Suppressor macrophage treated with lipopolysaccharide for 4 hours (primary cell): ENCODE results near the gene ITGB1BP2.
A peak's percentile ranks its signal among the peaks of the same experiment; 100 is the strongest.
"Not testable (repeated sequence)": the region's sequence is repeated elsewhere in the genome, so short reads cannot be mapped to it uniquely, and the experiment has no call there.

ENCODE experiments used
- DNase-seq: peaks from one replicate; pipeline ENCODE4 v3.0.0-alpha.2; 2020

The ITGB1BP2 gene

DNA sequence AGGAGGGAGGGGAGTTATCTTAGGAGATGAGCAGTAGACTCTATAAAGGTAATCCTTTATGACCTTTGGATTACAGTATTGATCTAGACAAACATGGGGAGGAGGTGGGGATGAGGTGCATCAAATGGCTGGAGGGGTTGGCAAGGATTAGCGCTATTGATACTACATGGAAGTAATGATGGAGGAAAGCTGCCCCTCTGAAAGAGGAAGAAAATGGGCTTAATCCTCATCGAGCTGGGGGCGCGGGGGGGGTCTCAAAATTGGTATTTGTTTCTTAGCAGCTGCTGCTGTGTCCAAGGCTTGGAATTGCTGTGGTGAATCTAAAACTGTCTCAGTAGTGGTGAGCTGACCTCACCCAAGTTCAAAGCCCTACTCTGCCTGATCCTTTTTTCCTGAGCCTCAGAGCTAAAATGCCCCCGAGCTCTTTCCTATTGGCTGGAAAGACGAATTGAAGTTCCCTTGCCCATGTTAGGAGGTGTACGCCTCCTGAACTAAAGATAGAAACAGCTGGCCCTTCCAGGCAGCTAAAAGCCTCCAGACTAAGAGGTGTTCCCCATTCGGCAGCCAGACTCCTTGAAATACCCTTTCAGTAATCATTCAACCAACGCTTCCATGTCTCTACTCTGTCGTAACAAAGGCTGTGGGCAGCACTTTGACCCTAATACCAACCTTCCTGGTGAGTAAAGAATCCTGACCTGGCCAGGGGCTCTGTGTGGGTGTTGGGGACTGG is at the start of gene ITGB1BP2:
Gene ITGB1BP2, plus strand, starts transcription at position 556 of the 730 bp plus-strand sequence. Its CDS starts 57 bp downstream, at position 613.
- peak; percentile 3 for DNase-seq

- DNase-seq, result no peak
Observed at GRCh38 chrX:71252221-71252620, 49.3 kb upstream of the ITGB1BP2 start.

DNA sequence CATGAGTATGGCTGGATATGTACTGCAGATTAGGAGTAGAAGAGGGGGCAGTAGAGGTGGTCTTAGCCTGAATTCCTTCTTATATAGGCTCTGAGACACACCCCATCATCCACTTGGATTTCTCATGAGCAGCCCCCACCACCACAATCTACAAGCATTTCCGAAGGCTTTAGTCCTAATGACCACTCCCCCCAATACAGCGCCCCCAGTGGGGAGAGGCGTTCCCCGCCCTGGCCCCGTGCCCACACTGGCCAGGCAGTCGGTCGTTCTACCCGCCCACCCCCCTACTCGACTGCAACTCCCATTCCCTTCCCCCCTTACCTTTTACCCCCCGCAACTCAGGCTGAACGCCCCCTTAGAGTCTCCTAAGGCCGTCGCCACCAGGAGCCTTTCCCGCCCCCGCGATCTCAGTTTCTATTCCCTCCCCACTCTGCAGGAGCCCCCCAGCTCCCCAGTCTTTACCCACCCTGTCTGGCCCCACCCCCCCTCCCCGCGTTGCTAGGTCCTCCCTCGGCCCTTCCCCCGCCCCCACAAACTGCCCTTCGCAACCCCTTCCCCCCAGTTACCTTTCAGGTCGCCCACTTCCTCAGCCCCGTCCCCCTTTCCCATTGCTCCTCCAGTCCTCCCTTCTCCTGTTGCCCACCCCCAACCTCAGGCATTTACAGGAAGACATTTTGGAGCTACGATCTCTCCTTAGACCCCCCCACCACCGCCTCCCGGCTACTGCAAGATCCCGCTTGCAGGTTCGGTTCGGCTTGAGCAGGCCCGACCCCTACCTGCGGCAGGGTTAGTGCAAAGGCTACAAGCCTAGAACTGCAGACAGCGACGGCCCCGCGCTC is 48.1 kb upstream of the ITGB1BP2 start:
- peak; percentile 31 for DNase-seq

GRCh38 chrX:71254092-71254963 is 47.2 kb upstream of the ITGB1BP2 start, which contains the start of gene ZMYM3:
ZMYM3 (minus strand) TSS chrX:71254140; CDS start chrX:71253255, 885 bp downstream.
- DNase-seq, result peak; percentile 81

DNA sequence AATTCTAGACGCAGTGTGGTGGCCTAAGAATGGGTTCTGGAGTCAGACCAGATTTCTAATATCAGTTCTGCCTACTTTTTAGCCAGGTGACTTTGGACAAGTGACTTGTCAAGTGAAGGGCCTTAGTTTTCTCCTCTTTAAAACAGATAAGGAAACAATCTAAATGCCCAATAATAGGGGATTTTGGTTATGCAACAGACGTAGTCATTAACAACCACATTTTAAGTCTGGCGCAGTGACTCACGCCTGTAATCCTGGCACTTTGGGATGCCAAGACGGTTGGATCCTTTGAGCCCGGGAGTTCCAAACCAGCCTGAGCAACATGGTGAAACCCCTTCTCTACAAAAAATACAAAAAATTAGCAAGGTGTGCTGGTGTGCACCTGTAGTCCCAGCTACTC is 45.5 kb upstream of the ITGB1BP2 start:
- no peak for DNase-seq

DNA sequence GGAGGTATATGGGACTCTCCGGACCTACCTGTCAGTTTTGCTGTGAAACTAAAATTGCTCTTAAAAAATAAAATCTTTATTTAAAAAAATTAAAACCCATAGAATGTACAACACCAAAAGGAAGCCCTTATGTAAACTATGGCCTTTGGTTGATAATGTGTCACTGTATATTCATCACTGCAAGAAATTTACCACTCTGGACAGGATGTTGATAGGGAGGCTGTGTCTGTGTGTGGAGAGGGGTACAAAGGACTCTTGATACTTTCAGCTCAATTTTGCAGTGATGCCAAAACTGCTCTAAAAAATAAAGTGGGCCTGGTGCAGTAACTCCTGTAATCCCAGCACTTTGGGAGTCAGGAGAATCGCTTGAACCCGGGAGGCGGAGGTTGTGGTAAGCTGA is 44.7 kb upstream of the ITGB1BP2 start:
- no peak for DNase-seq

GRCh38 chrX:71268624-71269023 is 32.9 kb upstream of the ITGB1BP2 start:
- DNase-seq, result not testable (repeated sequence)

- DNase-seq, result no peak
Observed at GRCh38 chrX:71269801-71270395, 31.7 kb upstream of the ITGB1BP2 start.

- DNase-seq, result not testable (repeated sequence)
Observed at GRCh38 chrX:71272313-71272712, 29.2 kb upstream of the ITGB1BP2 start.

DNA sequence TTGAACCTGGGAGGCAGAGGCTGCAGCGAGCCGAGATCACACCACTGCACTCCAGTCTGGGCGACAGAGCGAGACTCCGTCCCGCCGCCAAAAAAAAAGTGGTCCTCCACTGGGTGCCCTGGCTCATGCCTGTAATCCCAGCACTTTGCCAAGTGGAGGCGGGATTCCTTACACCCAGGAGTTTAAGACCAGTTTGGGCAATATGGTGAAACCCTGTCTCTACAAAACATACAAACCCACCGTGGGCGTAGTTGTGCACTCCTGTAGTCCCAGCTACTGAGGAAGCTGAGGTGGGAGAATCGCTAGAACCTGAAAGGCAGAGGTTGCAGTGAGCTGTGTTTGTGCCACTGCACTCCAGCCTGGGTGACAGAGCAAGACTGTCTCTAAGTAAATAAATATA is 20.2 kb upstream of the ITGB1BP2 start:
- not testable (repeated sequence) for DNase-seq

GRCh38 chrX:71282514-71283402 is 18.8 kb upstream of the ITGB1BP2 start:
- DNase-seq, result no peak

GRCh38 chrX:71283403-71284143 is 18.0 kb upstream of the ITGB1BP2 start, which contains the start of gene NONO:
NONO (plus strand) TSS chrX:71283635; CDS start chrX:71290638, 7,003 bp downstream.
- peak; percentile 97 for DNase-seq

DNA sequence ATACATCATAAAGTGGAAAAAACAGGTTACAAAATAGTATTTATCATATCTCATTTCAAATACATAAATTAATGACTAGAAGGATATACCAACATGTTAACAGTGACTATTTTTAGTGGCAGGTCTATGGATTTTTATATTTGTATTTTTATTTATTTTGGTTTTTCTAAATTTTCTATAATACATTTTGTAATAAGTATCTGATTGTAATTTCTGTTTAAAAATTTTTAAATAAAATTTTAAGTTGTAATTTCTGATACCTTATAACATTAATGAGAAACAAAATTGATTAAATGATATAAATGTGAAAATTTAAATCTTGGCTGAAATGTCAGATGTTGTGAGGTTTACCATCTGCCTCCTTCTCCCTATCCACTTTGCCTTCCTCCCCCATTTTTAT is 15.6 kb upstream of the ITGB1BP2 start:
- DNase-seq, result no peak

DNA sequence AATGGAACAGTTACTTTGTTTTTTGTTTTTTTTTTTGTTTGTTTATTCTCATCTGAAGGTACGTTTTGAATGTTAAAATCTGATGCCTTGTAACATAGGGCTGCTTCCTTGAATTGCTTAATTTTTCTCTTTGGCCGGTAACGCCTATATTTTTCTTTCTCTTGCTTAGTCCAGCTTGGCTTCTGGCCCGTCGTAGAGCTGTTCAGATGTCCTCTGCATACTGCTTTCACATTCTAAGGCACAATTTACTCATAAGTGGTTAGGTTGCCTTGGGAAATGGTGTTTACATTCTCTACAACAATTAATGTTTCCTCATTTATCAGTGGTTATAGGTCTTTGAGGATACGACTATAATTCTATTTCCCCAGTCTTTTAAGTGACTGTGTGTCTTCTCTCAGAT is 10.2 kb upstream of the ITGB1BP2 start:
- DNase-seq, result no peak

DNA sequence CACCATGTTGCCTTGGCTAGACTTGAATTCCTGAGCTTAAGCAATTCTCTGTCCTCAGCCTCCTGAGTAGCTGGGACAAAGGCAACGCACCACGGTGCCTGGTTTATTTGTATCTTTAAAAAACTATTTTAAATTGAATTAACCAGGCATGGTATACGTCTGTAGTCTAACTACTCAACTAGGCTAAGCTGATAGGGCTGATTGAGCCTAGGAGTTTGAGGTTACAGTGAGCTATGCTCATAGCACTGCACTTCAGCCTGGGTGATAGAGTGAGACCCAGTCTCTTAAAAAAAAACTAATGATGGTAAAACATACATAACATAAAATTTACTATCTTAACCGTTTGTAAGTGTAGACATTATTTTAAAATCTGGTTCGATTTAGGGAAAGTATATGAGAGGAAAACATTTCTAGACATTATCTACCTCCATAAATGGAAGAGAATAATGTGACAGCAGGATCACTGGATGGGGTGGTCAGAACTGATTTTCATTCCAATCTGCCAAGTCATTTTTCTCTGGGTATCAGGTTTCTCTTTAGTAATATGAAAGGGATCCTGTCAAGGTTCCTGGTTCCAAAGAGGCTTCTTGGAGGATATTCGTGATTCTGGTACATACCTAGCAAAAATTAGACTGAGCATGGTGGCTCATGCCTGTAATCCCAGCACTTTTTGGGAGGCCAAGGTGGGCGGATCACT is 8.7 kb upstream of the ITGB1BP2 start:
- no peak for DNase-seq

DNA sequence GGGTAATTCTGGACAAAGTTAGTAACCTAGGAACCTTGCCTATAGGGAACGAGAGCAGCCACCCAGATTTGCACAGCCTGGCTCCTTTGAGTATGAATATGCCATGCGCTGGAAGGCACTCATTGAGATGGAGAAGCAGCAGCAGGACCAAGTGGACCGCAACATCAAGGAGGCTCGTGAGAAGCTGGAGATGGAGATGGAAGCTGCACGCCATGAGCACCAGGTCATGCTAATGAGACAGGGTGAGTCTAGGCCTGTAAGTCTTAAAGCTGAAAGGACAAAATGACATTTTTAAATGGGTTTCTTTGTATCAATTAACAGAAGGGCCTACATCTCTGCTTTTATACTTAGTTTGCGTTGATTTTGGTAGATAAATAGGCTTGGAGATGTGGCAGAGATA is 4.7 kb upstream of the ITGB1BP2 start:
- DNase-seq, result no peak

DNA sequence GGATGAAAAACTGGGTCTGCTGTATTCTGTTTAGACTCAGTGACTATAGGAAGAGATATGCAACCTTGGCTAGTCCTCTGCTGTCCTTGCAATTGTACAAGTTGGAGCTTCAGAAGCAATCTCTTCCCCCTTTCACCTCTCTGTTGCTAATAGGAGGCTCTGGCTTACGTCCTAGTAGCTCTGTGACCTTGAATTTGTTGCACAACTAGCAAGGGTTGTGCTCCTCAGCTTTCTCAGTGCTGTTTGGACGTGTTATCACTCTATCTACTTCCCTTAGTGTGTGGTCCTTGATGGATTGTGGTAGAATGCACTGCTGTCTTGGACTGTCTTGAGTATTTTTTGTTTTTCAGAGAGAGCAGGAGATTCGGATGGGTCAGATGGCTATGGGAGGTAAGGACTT is 3.4 kb upstream of the ITGB1BP2 start:
- no peak for DNase-seq

- DNase-seq, result not testable (repeated sequence)
Observed at GRCh38 chrX:71300064-71300463, 1.5 kb upstream of the ITGB1BP2 start.

GRCh38 chrX:71300495-71300894 is 1.1 kb upstream of the ITGB1BP2 start:
- DNase-seq, result not testable (repeated sequence)
